Astrocyte of the cerebellum (primary cell): ENCODE measurements around the gene DHX15.

Source experiments
- DNase-seq: peaks from one replicate; pipeline ENCODE4 v3.0.0-alpha.2; 2011; ENCODE audit warnings: low read depth
- H3K4me3 ChIP-seq: 2 replicates; pipeline ENCODE4 v1.5.1; 2011; ENCODE audit warnings: mild to moderate bottlenecking, low read depth, low read length, moderate library complexity
- CTCF ChIP-seq: IDR thresholded peaks from 2 replicates; pipeline ENCODE4 v1.5.1; 2012; ENCODE audit warnings: low read length, low read depth, moderate library complexity, mild to moderate bottlenecking; ENCODE audit errors: missing control alignments
- in situ Hi-C: cut with HindIII; loops from 2 replicates; pipeline ENCODE4 v1.10.0; 2017; ENCODE audit warnings: low sequenced_read_pairs

The DHX15 gene

GRCh38 chr4:24559032-24559821, 25.1 kb downstream of the DHX15 start:
- DNase-seq, result no peak
- in situ Hi-C loops, result no loop called here
- no peak overlapping the region for H3K4me3 ChIP-seq
- TF ChIP-seq CTCF, result no peak

- no peak for DNase-seq
- in situ Hi-C loops, result no loop called here
- no peak for TF ChIP-seq CTCF
- no peak overlapping the region for H3K4me3 ChIP-seq
Observed at GRCh38 chr4:24557026-24558025, 27.0 kb downstream of the DHX15 start.

GRCh38 chr4:24551492-24552289, 32.7 kb downstream of the DHX15 start:
- TF ChIP-seq CTCF, result no peak
- in situ Hi-C loops, result no loop called here
- DNase-seq, result no peak
- no peak overlapping the region for H3K4me3 ChIP-seq

- TF ChIP-seq CTCF, result no peak
- no peak overlapping the region for H3K4me3 ChIP-seq
- in situ Hi-C loops, result no loop called here
- DNase-seq, result no peak
Observed at GRCh38 chr4:24550441-24551175, 33.7 kb downstream of the DHX15 start.

GRCh38 chr4:24547979-24548378, 36.4 kb downstream of the DHX15 start:
- DNase-seq, result no peak
- no peak for TF ChIP-seq CTCF
- in situ Hi-C loops, result no loop called here
- H3K4me3 ChIP-seq, result no peak overlapping the region
